Activated CD8-positive, alpha-beta memory T cell treated with anti-CD3 and anti-CD28 coated beads, Interleukin-2, amount 50 U/mL, for 1 hour (primary cell): ENCODE data around the gene MAD2L1BP.

Experiments
- DNase-seq: peaks from one replicate; pipeline ENCODE4 v3.0.0-alpha.2; 2020; ENCODE audit errors: extremely low read depth

MAD2L1BP gene

DNA sequence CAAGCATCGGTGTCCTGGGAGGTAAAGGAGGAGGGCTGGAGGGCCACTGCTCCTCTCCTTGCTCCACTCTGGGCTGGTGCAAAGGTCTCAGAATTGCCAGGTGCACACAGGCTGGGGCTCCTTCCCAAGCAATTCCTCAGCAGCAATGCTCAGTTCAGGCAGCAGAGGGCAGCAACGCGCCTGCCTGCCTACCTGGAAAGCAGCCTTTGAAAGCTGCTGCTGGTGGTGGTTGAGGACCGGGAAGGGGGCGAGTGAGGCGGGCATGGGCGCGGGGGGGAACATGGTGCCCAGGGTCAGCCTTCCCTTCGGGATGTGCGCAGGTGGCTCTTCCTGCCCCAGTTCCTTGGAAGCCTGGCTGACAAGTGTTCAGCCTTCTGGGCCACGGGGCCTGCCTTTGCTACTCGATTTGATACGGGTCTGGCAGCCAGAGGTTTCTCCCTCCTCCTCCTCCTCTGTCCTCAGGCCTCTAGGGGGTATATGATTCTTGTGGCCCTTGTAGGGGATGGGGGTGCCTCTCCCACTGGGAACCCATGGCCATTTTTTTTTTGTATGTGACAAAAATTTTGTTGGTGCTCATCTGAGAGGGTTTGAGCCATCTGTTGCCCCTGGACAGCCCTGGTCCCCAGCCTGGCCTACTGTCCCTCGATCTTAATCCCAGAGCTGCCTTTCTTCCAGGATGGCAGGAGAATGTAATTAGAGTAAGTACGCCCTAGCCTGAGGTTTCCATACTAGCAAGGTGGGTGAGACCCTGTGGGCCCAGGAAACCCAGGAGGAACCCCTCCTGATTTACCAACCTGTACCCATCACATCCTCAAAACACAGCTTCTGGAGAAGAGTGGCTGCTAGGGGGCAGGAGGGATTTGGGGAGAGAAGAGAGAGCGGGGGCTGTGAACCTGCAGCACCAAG lies 31.9 kb downstream of the MAD2L1BP start:
- no peak for DNase-seq

- no peak for DNase-seq
Observed at GRCh38 chr6:43668151-43669028, 32.8 kb downstream of the MAD2L1BP start.

DNA sequence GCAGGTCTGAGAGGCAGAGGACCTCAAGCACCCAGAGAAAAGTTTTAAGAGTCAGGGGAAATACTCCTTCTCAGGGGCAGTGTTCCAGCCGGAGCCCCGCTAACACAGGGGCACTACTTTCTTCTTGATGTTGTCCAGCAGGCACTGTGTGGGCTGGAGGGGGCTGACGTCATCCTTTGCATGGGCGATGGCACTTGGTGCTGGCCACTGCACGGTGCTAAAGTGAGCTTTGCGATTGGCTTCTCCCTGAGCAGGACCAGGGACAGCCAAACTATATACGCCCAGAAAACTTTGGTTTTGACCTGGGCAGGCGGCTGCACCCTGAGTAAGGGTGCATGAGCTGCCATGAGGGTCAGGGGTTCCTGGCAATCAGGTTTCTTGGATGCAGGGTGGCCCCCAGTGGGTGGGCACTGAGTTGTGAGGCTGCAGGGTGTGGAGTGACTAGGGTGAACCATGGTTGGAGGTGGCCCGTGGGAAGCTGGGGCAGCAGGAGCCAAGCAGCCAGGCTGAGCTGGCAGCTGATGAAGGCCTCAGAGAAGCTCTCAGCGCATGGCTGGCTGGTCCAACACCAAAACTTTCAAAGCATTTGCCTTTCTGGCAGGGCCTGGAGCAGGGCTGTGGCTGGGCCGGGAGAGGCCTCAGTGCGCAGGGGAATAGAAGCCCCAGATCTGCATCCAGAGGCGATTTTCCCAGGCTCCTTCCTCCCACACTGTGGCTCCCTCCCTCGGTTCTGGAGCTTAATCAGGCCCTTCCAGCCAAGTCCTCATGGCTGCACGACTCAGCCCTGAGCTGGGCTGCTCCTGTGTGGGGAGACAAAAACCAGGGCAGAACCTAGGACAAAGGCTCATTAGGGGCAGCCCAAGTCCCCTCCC lies 33.6 kb downstream of the MAD2L1BP start:
- no peak for DNase-seq

DNA sequence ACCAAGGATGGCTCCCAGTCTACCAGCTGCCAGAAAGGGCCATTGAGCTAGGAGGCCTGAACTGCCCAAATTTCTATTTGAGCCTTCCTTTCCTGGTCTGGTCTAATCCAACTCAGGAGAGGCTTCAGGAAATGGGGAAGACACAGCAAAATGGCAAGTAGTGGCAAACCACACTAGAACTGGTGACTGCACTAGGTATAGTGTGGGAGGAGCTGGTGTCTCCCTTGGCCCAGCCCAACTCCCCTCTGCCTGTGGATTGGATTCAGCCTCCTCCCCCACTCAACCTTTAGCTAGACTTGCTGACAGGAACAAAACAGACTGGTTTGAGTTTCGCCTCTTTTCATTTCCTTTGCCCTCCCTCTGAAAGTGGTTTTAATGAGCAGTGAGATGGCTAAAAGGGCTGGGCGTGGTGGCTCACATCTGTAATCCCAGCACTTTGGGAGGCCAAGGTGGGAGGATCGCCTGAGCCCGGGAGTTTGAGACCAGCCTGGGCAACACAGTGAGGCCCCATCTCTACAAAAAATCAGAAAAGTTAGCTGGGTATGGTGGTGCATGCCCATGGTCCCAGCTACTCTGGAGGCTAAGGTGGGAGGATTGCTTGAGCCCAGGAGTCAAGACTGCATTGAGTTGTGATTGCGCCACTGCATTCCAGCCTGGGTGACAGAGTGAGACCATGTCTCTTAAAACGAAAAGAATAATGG lies 34.4 kb downstream of the MAD2L1BP start:
- no peak for DNase-seq

DNA sequence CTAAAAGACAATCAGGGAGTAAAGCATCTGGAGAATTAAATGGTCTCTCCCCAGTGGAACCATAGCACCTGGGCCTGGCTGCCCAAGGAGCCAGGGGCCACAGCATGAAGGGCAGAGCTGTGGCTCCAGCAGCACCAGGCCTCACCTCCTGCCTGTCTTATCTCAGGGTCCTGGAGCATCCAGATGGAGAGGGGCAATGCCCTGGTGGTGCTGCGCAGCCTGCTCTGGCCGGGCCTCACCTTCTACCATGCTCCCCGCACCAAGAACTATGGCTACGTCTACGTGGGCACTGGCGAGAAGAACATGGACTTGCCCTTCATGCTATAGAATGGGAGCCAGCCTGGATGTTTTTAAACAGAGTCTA lies 35.0 kb downstream of the MAD2L1BP start:
- no peak for DNase-seq

- no peak for DNase-seq
Observed at GRCh38 chr6:43671011-43671800, 35.6 kb downstream of the MAD2L1BP start.

DNA sequence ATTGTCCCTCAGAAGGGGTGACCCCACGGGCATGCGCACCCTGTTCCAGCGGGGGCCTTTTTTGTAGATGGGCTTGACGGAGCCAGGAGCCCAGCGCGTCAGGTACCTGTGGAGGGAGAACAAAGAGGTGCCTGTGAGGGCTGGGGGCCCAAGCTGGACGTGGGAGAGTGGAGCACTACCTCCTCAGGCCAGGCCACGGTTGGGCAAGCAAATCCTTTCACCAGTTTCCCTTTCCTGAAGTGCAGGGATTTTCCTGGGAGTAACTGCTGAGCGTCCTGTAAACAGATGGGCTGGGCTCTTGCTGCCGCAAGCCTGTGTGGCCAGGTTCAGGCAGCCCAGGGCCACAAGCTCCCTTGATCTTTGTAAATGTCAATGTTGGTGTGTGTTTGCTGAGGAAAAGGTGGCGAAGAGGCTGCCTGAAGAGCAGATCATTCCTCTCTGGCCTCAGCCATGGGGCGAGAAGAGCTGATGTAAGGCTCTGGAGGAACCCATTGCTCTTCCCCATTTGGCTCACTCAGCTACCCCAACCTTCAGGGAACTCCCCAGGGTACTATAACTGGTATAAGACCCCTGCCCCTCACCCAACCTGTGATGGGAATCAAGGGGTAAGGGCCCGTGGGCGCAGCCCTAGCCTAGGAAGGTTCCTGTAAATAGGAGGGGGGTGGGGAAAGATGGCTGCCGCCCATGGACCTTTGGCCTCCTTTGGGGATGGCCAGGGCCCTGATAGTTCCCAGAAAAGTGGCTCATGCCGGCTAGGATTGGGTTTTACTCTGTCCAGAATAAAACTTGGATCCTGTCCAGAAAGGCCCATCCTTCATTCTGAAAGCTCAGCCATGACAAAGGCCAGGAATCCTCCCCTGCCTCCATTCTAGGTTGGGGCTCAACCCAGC lies 36.4 kb downstream of the MAD2L1BP start:
- DNase-seq = no peak

- DNase-seq = no peak
Observed at GRCh38 chr6:43673444-43674084, 37.9 kb downstream of the MAD2L1BP start.

GRCh38 chr6:43674291-43674690 lies 38.7 kb downstream of the MAD2L1BP start:
- DNase-seq = no peak

- no peak for DNase-seq
Observed at GRCh38 chr6:43674921-43675320, 39.3 kb downstream of the MAD2L1BP start.

GRCh38 chr6:43676962-43677606 lies 41.4 kb downstream of the MAD2L1BP start:
- no peak for DNase-seq

DNA sequence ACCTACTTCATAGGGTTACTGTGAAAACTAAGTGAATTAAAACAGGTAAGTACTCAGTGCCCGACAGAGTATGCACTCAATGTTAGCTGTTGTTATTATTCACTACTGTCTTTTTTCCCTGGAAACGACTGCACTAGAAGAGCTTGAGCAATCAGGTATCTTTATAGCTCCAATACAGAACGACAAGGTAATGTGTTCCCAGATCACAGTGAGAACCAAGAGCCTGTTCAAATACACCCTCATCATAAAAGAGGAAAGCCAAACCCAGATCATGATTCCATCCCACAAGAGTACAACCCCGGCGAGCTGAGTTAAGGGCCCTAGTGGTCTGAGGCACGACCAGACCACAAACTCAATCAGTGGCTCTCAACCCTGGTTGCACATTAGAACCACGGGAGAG lies 42.1 kb downstream of the MAD2L1BP start:
- no peak for DNase-seq

GRCh38 chr6:43678341-43678740 lies 42.7 kb downstream of the MAD2L1BP start:
- DNase-seq = no peak

DNA sequence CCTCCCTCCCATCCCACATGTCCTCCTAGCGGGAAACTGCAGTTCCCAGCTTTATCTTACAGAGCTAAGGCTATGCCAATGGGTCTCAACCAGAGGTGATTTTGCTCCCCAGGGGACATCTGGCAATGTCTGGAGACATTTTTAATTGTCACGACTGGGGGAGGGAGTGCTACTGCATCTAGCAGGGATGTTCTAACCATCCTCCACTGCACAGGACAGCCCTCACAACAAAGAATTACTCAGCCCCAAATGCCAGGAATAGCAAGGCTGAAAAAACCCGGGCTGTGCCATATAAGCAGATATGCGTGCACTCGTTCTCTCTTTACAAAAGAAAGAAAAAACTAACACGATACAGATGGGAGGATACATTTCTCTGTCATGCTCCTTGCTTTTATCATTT lies 43.4 kb downstream of the MAD2L1BP start:
- DNase-seq = no peak

GRCh38 chr6:43680308-43681200 lies 44.9 kb downstream of the MAD2L1BP start:
- no peak for DNase-seq

GRCh38 chr6:43681303-43681702 lies 45.7 kb downstream of the MAD2L1BP start:
- DNase-seq = no peak

DNA sequence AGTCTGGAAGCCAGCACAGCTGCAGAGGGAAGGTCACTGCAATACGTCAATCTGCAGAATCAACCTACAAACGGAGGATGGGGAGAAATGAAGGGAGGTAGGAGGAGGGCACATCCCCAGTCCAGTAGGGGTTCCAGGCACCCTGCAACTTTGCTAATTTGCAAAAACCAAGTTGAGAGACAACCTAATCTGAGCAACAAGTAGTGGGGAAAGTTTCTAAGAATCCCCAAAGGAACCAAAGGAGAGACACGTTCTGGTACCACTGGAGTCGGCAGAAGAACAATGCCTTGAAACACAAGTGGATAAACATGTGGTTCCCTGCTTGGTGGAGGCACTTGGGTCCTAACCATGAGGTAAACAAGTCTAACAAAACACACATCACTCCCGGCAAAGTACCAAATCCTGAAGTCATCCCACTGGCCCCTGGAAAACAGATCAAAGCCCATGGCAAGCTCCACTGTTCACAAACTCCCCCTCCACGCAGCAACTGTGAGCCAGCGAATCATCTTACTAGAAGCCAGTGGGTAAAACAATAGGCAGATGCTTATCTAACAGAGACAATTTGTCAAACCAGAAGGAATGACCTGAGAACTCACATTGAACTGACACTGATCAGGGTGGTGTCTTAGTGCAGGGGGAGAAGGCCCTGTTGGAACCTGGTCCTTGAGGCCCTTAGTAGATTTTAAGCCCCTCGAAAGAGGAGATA lies 47.2 kb downstream of the MAD2L1BP start:
- DNase-seq = no peak
